ENCODE results near the gene ASXL2.

The ASXL2 gene

GRCh38 chr2:25895018-25895417 lies 16.7 kb upstream of the ASXL2 start:
- TF ChIP-seq CTCF (conservative IDR thresholded peaks at IDR 0.05) = no peak
- peak overlapping the region; percentile 35; the same call in 1 of the 2 replicates for H3K27ac ChIP-seq

GRCh38 chr2:25894135-25894830 lies 16.0 kb upstream of the ASXL2 start:
- peak overlapping the region; percentile 35; the same call in 1 of the 2 replicates for H3K27ac ChIP-seq
- TF ChIP-seq CTCF (conservative IDR thresholded peaks at IDR 0.05) = no peak

- no peak for TF ChIP-seq CTCF (conservative IDR thresholded peaks at IDR 0.05)
- no peak overlapping the region for H3K27ac ChIP-seq
Measured at GRCh38 chr2:25891672-25892071, 13.4 kb upstream of the ASXL2 start.

GRCh38 chr2:25887624-25888242 lies 9.4 kb upstream of the ASXL2 start:
- no peak overlapping the region for H3K27ac ChIP-seq
- TF ChIP-seq CTCF (conservative IDR thresholded peaks at IDR 0.05) = no peak

GRCh38 chr2:25885933-25886332 lies 7.6 kb upstream of the ASXL2 start:
- no peak overlapping the region for H3K27ac ChIP-seq
- no peak for TF ChIP-seq CTCF (conservative IDR thresholded peaks at IDR 0.05)

- no peak for TF ChIP-seq CTCF (conservative IDR thresholded peaks at IDR 0.05)
- no peak overlapping the region for H3K27ac ChIP-seq
Measured at GRCh38 chr2:25881764-25882163, 3.5 kb upstream of the ASXL2 start.

- TF ChIP-seq CTCF (conservative IDR thresholded peaks at IDR 0.05) = no peak
- H3K27ac ChIP-seq = peak overlapping the region; percentile 88
Measured at GRCh38 chr2:25879133-25879730, 945 bp upstream of the ASXL2 start.
